ENCODE data around the gene SHROOM3. TPM values are rescaled to one million over a fixed set of nuclear protein-coding genes. Genes with fewer than 3 reads are reported as not detected.

SHROOM3 gene
- total and polyA plus RNA-seq, 2 of the 13 experiments (the other 11 are each of a cell fraction or from before 2014, with no cell fraction given) = 0.01 TPM; not detected in 1

GRCh38 chr4:76809594-76810305, 374.7 kb downstream of the SHROOM3 start (continued):
- TF ChIP-seq ZNF770 (CRISPR knock-in tag; IDR thresholded peaks at IDR 0.05) (no peak), ZNF224 (CRISPR knock-in tag; IDR thresholded peaks at IDR 0.05) (no peak), JDP2 (CRISPR knock-in tag; IDR thresholded peaks at IDR 0.05; ENCODE audit: borderline replicate concordance) (no peak), TFE3 (CRISPR knock-in tag; IDR thresholded peaks at IDR 0.05) (peak; percentile 59), TARDBP (CRISPR knock-in tag; IDR thresholded peaks at IDR 0.05) (peak; percentile 26; the same call in 1 of the 2 replicates), ESRRA (CRISPR knock-in tag; IDR thresholded peaks at IDR 0.05; ENCODE audit: low read depth) (no peak), ZNF329 (CRISPR knock-in tag; IDR thresholded peaks at IDR 0.05; ENCODE audit: low read depth) (no peak), STAT6 (CRISPR knock-in tag; IDR thresholded peaks at IDR 0.05; ENCODE audit: borderline replicate concordance) (no peak), ASH2L (IDR thresholded peaks at IDR 0.05; ENCODE audit: insufficient read length, low read depth, low read length) (peak; percentile 23), NFE2L2 (IDR thresholded peaks at IDR 0.05; ENCODE audit: low read length) (no peak), ZFYVE20 (CRISPR knock-in tag; IDR thresholded peaks at IDR 0.05; ENCODE audit: borderline replicate concordance, low read depth) (no peak), MIER3 (CRISPR knock-in tag; IDR thresholded peaks at IDR 0.05; ENCODE audit: borderline replicate concordance) (no peak), PREB (CRISPR knock-in tag; IDR thresholded peaks at IDR 0.05) (no peak)
- TF ChIP-seq, protein P1, sequence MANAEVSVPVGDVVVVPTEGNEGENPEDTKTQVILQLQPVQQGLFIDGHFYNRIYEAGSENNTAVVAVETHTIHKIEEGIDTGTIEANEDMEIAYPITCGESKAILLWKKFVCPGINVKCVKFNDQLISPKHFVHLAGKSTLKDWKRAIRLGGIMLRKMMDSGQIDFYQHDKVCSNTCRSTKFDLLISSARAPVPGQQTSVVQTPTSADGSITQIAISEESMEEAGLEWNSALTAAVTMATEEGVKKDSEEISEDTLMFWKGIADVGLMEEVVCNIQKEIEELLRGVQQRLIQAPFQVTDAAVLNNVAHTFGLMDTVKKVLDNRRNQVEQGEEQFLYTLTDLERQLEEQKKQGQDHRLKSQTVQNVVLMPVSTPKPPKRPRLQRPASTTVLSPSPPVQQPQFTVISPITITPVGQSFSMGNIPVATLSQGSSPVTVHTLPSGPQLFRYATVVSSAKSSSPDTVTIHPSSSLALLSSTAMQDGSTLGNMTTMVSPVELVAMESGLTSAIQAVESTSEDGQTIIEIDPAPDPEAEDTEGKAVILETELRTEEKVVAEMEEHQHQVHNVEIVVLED (CRISPR knock-in tag; IDR thresholded peaks at IDR 0.05; ENCODE audit: borderline replicate concordance) = 0 out of 2 replicates have a peak, but pooled peaks have one; percentile 23
- TF ChIP-seq, protein P2, sequence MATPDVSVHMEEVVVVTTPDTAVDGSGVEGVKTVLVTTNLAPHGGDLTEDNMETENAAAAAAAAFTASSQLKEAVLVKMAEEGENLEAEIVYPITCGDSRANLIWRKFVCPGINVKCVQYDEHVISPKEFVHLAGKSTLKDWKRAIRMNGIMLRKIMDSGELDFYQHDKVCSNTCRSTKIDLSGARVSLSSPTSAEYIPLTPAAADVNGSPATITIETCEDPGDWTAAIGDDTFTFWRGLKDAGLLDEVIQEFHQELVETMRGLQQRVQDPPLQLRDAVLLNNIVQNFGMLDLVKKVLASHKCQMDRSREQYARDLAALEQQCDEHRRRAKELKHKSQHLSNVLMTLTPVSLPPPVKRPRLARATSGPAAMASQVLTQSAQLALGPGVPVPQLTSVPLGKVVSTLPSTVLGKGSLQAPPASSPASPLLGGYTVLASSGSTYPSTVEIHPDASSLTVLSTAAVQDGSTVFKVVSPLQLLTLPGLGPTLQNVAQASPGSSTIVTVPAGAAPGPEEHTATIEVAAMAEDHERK (CRISPR knock-in tag; IDR thresholded peaks at IDR 0.05; ENCODE audit: low read depth) = no peak

All from HepG2 (cell line).